Kidney (tissue), 14 donors: ENCODE data around the gene DNM3. TPM values are rescaled to one million over a fixed set of nuclear protein-coding genes. Genes with fewer than 3 reads are reported as not detected.
A peak's percentile ranks its signal among the peaks of the same experiment; 100 is the strongest.

Source experiments
- DNase-seq, 5 donors: peaks; one replicate each; pipeline ENCODE4 v3.0.0-alpha.2; 2013 to 2020
- FAIRE-seq: peaks from 2 replicates; lab custom pipeline; 2012; peaks lifted over from hg19 to GRCh38; lab: Jason Lieb, UNC
- H3K27ac ChIP-seq, 2 donors: one replicate each; pipeline ENCODE4 v1.7.0; 2013; ENCODE audit warnings: low read depth in 2 of 2, low read length in 2 of 2, inconsistent platforms in 1 of 2
- H3K27me3 ChIP-seq: one replicate; pipeline ENCODE4 v1.7.1; 2013; ENCODE audit warnings: low read length, inconsistent platforms; ENCODE audit not compliant: control insufficient read depth, insufficient read depth
- H3K36me3 ChIP-seq, 3 donors: one replicate each; pipeline versions ENCODE4 v1.7.0 to v1.7.1; 2013; ENCODE audit warnings: low read length in 3 of 3, control low read depth in 1 of 3, inconsistent platforms in 1 of 3; ENCODE audit not compliant: insufficient read depth in 3 of 3, control insufficient read depth in 2 of 3
- H3K4me1 ChIP-seq, 3 donors: one replicate each; pipeline versions ENCODE4 v1.7.0 to v1.7.1; 2013; ENCODE audit warnings: low read length in 3 of 3, inconsistent platforms in 1 of 3, low read depth in 1 of 3; ENCODE audit not compliant: control insufficient read depth in 2 of 3, insufficient read depth in 2 of 3
- H3K4me3 ChIP-seq, 3 donors: one replicate each; pipeline versions ENCODE4 v1.7.0 to v1.8.1; 2013; ENCODE audit warnings: low read length in 3 of 3, control low read depth in 1 of 3, inconsistent platforms in 1 of 3
- H3K9ac ChIP-seq, 3 donors: one replicate each; pipeline versions ENCODE4 v1.7.0 to v1.7.1; 2013; ENCODE audit warnings: low read length in 3 of 3, control low read depth in 1 of 3, inconsistent platforms in 1 of 3
- H3K9me3 ChIP-seq, 3 donors: one replicate each; pipeline versions ENCODE4 v1.7.0 to v1.7.1; 2013; ENCODE audit warnings: low read length in 3 of 3, control low read depth in 1 of 3, inconsistent platforms in 1 of 3; ENCODE audit not compliant: control insufficient read depth in 2 of 3, insufficient read depth in 1 of 3
- CTCF ChIP-seq: IDR thresholded peaks from 3 replicates; pipeline ENCODE4 v1.5.1; 2012; ENCODE audit warnings: mild to moderate bottlenecking, moderate library complexity, borderline replicate concordance; ENCODE audit not compliant: insufficient read depth; ENCODE audit errors: extremely low read depth
- intact Hi-C: fragments of 100-400 bp; cut with DNase I; formaldehyde crosslinking; loops from one replicate; pipeline ENCODE4 v1.11.1; 2022
- polyA plus RNA-seq: library from polyadenylated mRNA; stranded (reverse); fragments of 350-450 nt; fragmentation: Illumina TruSeq; extraction: RNeasy Lipid Tissue Mini Kit (QIAGEN cat#74804); gene quantifications from one replicate; pipeline ENCODE4 v1.2.3, GENCODE V29; 2014; ENCODE audit warnings: low read depth, low replicate concordance; ENCODE audit not compliant: insufficient read depth
- total RNA-seq: library from RNA; stranded (reverse); fragmentation: NEBNext Ultra II Directional; extraction: Animal tissue kit (Norgen Biotek cat#: 25700); gene quantifications from one replicate; pipeline ENCODE4 v1.2.1, GENCODE V29; 2021
- donor health status: control.
- donor health status: control.
- donor health status: control.
- donor health status: control.
- donor health status: control.
- donor health status: DM: yes; HTN: yes; CAD: no.
- donor health status: Normal renal cell carcinoma (clear cell type).

The DNM3 gene
- total and polyA plus RNA-seq, 2 donors from 2014 or later = 5.9 to 19.1 TPM

- DNase-seq (no peak), FAIRE-seq (no peak)
- H3K9me3 ChIP-seq = no peaks in the 10 kb centered on the region
- H3K4me3 ChIP-seq = no peak overlapping the region
- H3K9ac ChIP-seq = no peak overlapping the region
- H3K27ac ChIP-seq = no peak overlapping the region
- TF ChIP-seq CTCF = no peak
- no peaks in the 10 kb centered on the region for H3K36me3 ChIP-seq
- H3K27me3 ChIP-seq = no peaks in the 10 kb centered on the region
- H3K4me1 ChIP-seq = no peaks in the 10 kb centered on the region
- intact Hi-C loops = no loop called here
Observed at GRCh38 chr1:172105230-172105629, 263.9 kb downstream of the DNM3 start.

GRCh38 chr1:172107316-172107975, 266.1 kb downstream of the DNM3 start:
- Histone ChIP-seq H3K27me3 (no peaks in the 10 kb centered on the region), H3K27ac (no peak overlapping the region), H3K9me3 (no peaks in the 10 kb centered on the region), H3K9ac (no peak overlapping the region), H3K4me1 (no peaks in the 10 kb centered on the region), H3K4me3 (no peak overlapping the region), H3K36me3 (no peaks in the 10 kb centered on the region)
- intact Hi-C loops = no loop called here
- FAIRE-seq (no peak), DNase-seq (peak in 2 of 5 donors; percentile 24 to 60)
- no peak for TF ChIP-seq CTCF

- intact Hi-C loops = no loop called here
- no peak overlapping the region for H3K9ac ChIP-seq
Observed at GRCh38 chr1:172108161-172108893, 267.0 kb downstream of the DNM3 start.

More at GRCh38 chr1:172108161-172108893, 267.0 kb downstream of the DNM3 start:
- Histone ChIP-seq H3K27me3 (no peaks in the 10 kb centered on the region), H3K36me3 (no peaks in the 10 kb centered on the region), H3K4me3 (no peak overlapping the region), H3K4me1 (no peaks in the 10 kb centered on the region), H3K27ac (no peak overlapping the region), H3K9me3 (no peaks in the 10 kb centered on the region)
- no peak for TF ChIP-seq CTCF
- DNase-seq (no peak), FAIRE-seq (no peak)
